ENCODE data around the gene RASSF7.

- TF ChIP-seq ZNF23 (tag by site-specific recombination; IDR thresholded peaks at IDR 0.05; ENCODE audit: borderline replicate concordance): no peak
- TF ChIP-seq ZNF18 (tag by site-specific recombination; IDR thresholded peaks at IDR 0.05): no peak
- no peak for TF ChIP-seq ZNF350 (tag by site-specific recombination; IDR thresholded peaks at IDR 0.05)
- no peak for TF ChIP-seq ZNF555 (tag by site-specific recombination; conservative IDR thresholded peaks at IDR 0.05)
- TF ChIP-seq, protein P1, sequence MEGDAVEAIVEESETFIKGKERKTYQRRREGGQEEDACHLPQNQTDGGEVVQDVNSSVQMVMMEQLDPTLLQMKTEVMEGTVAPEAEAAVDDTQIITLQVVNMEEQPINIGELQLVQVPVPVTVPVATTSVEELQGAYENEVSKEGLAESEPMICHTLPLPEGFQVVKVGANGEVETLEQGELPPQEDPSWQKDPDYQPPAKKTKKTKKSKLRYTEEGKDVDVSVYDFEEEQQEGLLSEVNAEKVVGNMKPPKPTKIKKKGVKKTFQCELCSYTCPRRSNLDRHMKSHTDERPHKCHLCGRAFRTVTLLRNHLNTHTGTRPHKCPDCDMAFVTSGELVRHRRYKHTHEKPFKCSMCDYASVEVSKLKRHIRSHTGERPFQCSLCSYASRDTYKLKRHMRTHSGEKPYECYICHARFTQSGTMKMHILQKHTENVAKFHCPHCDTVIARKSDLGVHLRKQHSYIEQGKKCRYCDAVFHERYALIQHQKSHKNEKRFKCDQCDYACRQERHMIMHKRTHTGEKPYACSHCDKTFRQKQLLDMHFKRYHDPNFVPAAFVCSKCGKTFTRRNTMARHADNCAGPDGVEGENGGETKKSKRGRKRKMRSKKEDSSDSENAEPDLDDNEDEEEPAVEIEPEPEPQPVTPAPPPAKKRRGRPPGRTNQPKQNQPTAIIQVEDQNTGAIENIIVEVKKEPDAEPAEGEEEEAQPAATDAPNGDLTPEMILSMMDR (tag by site-specific recombination; IDR thresholded peaks at IDR 0.05): no peak
- TF ChIP-seq ZBTB6 (tag by site-specific recombination; IDR thresholded peaks at IDR 0.05): no peak
- no peak for TF ChIP-seq ZNF585B (tag by site-specific recombination; IDR thresholded peaks at IDR 0.05)
- TF ChIP-seq SCRT2 (tag by site-specific recombination; IDR thresholded peaks at IDR 0.05): no peak
- no peak for TF ChIP-seq ZNF558 (tag by site-specific recombination; IDR thresholded peaks at IDR 0.05)
- TF ChIP-seq ZNF121 (tag by site-specific recombination; IDR thresholded peaks at IDR 0.05): no peak
These were observed 16.8 kb downstream of the RASSF7 start for GRCh38 chr11:577611-577894.

Data from HEK293 (cell line).